Thoracic aorta endothelial cell (primary cell): Measurements from ENCODE around the gene ANKFY1. TPM values are rescaled to one million over a fixed set of nuclear protein-coding genes. Genes with fewer than 3 reads are reported as not detected.

Source experiments
- small RNA-seq: library from RNA; depleted of rRNA; stranded (forward); fragments of <200 nt; gene quantifications from one replicate; pipeline ENCODE3, GENCODE V24; 2012
- total RNA-seq: library from RNA; depleted of rRNA; stranded (reverse); fragments of >200 nt; gene quantifications from 2 replicates; pipeline ENCODE4 v1.2.3, GENCODE V29; 2012

The ANKFY1 gene
- total RNA-seq, result 49.0 and 50.1 TPM in 2 replicates

GRCh38 chr17:4263282-4264215 is at the start of gene ANKFY1:
Gene ANKFY1, minus strand, starts transcription at chr17:4263979. Its CDS starts 38 bp downstream, at chr17:4263941.

Small RNA genes lying within 50 kb of the gene (small RNA-seq; reads per million reads assigned to genes)
- not detected for gene RF00019

Other genes with a start within 250 kb of the ANKFY1 start
- 70.6 and 71.1 TPM in 2 replicates for gene ZZEF1, start 120.9 kb downstream of the ANKFY1 start, total RNA-seq
- gene CYB5D2, start 120.8 kb downstream of the ANKFY1 start, total RNA-seq, result 19.8 and 20.6 TPM in 2 replicates
- gene UBE2G1, start 102.7 kb upstream of the ANKFY1 start, total RNA-seq, result 68.4 and 85.1 TPM in 2 replicates
- gene SPNS3, start 170.0 kb upstream of the ANKFY1 start, total RNA-seq, result 0.22 TPM in 1 of 2 replicates, not detected in the other
- gene SPNS2, start 234.9 kb upstream of the ANKFY1 start, total RNA-seq, result 12.1 and 13.4 TPM in 2 replicates